Loucy (cell line): Measurements from ENCODE around the gene HS1BP3.
A peak's percentile ranks its signal among the peaks of the same experiment; 100 is the strongest.

Experiments
- H2AFZ ChIP-seq: fragments of 200-600 bp; sonication (generic); 2 replicates; pipeline ENCODE4 v1.6.0; 2016; ENCODE audit warnings: antibody characterized with exemption, mild to moderate bottlenecking, low read length, moderate library complexity
- H3F3A ChIP-seq: fragments of 200-600 bp; 2 replicates; pipeline ENCODE4 v1.6.0; 2016; ENCODE audit warnings: antibody characterized with exemption, low read depth, mild to moderate bottlenecking
- H3K27me3 ChIP-seq: fragments of 200-600 bp; sonication (generic); 2 replicates; pipeline ENCODE4 v1.6.1; 2014; ENCODE audit warnings: low read length, mild to moderate bottlenecking; ENCODE audit not compliant: insufficient read depth, poor library complexity, severe bottlenecking
- H3K36me3 ChIP-seq: fragments of 200-600 bp; sonication (generic); 2 replicates; pipeline ENCODE4 v1.6.1; 2016; ENCODE audit warnings: low read length; ENCODE audit not compliant: insufficient read depth
- H3K4me1 ChIP-seq: fragments of 200-600 bp; sonication (generic); 2 replicates; pipeline ENCODE4 v1.5.1; 2014; ENCODE audit warnings: low read length, mild to moderate bottlenecking; ENCODE audit not compliant: insufficient read depth, poor library complexity, severe bottlenecking
- H3K4me2 ChIP-seq: fragments of 200-600 bp; sonication (generic); 2 replicates; pipeline ENCODE4 v1.6.0; 2014; ENCODE audit warnings: antibody characterized with exemption, low read length, low read depth, mild to moderate bottlenecking; ENCODE audit not compliant: poor library complexity, severe bottlenecking
- H3K4me3 ChIP-seq: fragments of 200-600 bp; sonication (generic); 2 replicates; pipeline ENCODE4 v1.5.1; 2014; ENCODE audit warnings: low read length, mild to moderate bottlenecking, mixed read lengths; ENCODE audit not compliant: poor library complexity, severe bottlenecking
- H3K79me2 ChIP-seq: fragments of 200-600 bp; sonication (generic); 2 replicates; pipeline ENCODE4 v1.6.1; 2014; ENCODE audit warnings: low read length; ENCODE audit not compliant: insufficient read depth
- H3K9ac ChIP-seq: fragments of 200-600 bp; sonication (generic); 2 replicates; pipeline ENCODE4 v1.6.0; 2014; ENCODE audit warnings: mild to moderate bottlenecking, low read depth, low read length, moderate library complexity; ENCODE audit not compliant: poor library complexity, severe bottlenecking
- H3K9me2 ChIP-seq: fragments of 200-600 bp; sonication (generic); replicated peaks from 2 replicates; pipeline ENCODE4 v1.6.1; 2016; ENCODE audit warnings: low read depth, low read length, mixed read lengths
- H3K9me3 ChIP-seq: fragments of 200-600 bp; sonication (generic); 2 replicates; pipeline ENCODE4 v1.6.1; 2014; ENCODE audit warnings: mild to moderate bottlenecking, antibody characterized with exemption, low read length, low read depth; ENCODE audit not compliant: insufficient read depth
- H4K20me1 ChIP-seq: fragments of 200-600 bp; sonication (generic); 2 replicates; pipeline ENCODE4 v1.6.0; 2014; ENCODE audit warnings: antibody characterized with exemption, low read length, mild to moderate bottlenecking; ENCODE audit not compliant: insufficient read depth, poor library complexity, severe bottlenecking
- EZH2phosphoT487 ChIP-seq: fragments of 200-600 bp; IDR thresholded peaks from 2 replicates; pipeline ENCODE4 v1.6.1; 2018; ENCODE audit warnings: antibody characterized with exemption, mild to moderate bottlenecking, moderate library complexity, borderline replicate concordance
- TF ChIP-seq, protein P1 (sequence below): fragments of 200-600 bp; sonication (generic); conservative IDR thresholded peaks from 2 replicates; pipeline ENCODE4 v1.5.1; 2014; ENCODE audit warnings: mild to moderate bottlenecking, antibody characterized with exemption, low read length

HS1BP3 gene

DNA sequence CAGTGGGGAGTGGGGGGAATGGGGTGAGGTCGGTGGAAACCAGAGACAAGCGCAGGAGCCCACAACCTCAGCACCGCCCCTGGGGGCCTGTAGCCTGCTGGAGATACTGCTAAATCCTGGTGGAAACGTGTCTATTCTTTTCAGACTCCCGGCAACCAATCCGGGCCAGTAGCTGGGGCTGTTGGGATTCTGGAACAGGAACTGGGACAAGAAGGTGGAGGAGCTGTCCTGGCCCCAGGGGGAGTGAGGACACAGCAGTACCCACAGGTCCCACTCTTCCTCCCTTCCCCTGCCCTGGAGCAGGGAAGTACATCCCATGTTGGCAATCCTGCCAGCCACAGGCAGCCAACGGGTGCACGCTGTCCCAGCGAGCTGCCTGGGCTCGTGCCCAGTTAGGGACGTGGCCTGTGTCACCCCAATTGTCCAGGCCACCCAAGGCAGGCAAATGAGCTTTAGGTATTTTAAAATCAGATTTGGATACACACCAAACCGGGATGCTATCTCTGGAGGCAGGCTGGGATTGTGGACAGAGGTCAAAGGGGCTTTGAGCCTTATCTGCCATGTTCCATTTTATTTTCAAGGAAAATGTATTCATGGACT, 51.8 kb downstream of the HS1BP3 start:
- H3K79me2 ChIP-seq = no peaks in the 10 kb centered on the region
- no peaks in the 10 kb centered on the region for H3K27me3 ChIP-seq
- H3K4me2 ChIP-seq = peak overlapping the region; percentile 36
- no peaks in the 10 kb centered on the region for H3K36me3 ChIP-seq
- TF ChIP-seq, protein P1, sequence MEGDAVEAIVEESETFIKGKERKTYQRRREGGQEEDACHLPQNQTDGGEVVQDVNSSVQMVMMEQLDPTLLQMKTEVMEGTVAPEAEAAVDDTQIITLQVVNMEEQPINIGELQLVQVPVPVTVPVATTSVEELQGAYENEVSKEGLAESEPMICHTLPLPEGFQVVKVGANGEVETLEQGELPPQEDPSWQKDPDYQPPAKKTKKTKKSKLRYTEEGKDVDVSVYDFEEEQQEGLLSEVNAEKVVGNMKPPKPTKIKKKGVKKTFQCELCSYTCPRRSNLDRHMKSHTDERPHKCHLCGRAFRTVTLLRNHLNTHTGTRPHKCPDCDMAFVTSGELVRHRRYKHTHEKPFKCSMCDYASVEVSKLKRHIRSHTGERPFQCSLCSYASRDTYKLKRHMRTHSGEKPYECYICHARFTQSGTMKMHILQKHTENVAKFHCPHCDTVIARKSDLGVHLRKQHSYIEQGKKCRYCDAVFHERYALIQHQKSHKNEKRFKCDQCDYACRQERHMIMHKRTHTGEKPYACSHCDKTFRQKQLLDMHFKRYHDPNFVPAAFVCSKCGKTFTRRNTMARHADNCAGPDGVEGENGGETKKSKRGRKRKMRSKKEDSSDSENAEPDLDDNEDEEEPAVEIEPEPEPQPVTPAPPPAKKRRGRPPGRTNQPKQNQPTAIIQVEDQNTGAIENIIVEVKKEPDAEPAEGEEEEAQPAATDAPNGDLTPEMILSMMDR = no peak
- TF ChIP-seq EZH2phosphoT487 = no peak
- no peaks in the 10 kb centered on the region for H3F3A ChIP-seq
- H3K4me1 ChIP-seq = peaks cover 63% of the 10 kb centered on the region
- H3K9ac ChIP-seq = peak overlapping the region; percentile 57
- H4K20me1 ChIP-seq = no peaks in the 10 kb centered on the region
- H3K9me2 ChIP-seq = no peaks in the 10 kb centered on the region
- H3K4me3 ChIP-seq = no peak overlapping the region
- H2AFZ ChIP-seq = no peak overlapping the region
- no peaks in the 10 kb centered on the region for H3K9me3 ChIP-seq

- peak overlapping the region; percentile 79 for H3K4me2 ChIP-seq
- no peak overlapping the region for H3K4me3 ChIP-seq
- H3K27me3 ChIP-seq = no peaks in the 10 kb centered on the region
- H3K9me3 ChIP-seq = no peaks in the 10 kb centered on the region
- peak overlapping the region; percentile 38 for H3K9ac ChIP-seq
- no peaks in the 10 kb centered on the region for H3K36me3 ChIP-seq
- H3K4me1 ChIP-seq = peaks cover 72% of the 10 kb centered on the region
- H3K79me2 ChIP-seq = no peaks in the 10 kb centered on the region
- no peaks in the 10 kb centered on the region for H3K9me2 ChIP-seq
- no peaks in the 10 kb centered on the region for H3F3A ChIP-seq
- no peak for TF ChIP-seq EZH2phosphoT487
- TF ChIP-seq, protein P1 = no peak
- H2AFZ ChIP-seq = no peak overlapping the region
- H4K20me1 ChIP-seq = no peaks in the 10 kb centered on the region
Observed at GRCh38 chr2:20597860-20598183, 53.1 kb downstream of the HS1BP3 start.

GRCh38 chr2:20596973-20597859, 53.7 kb downstream of the HS1BP3 start:
- TF ChIP-seq, protein P1 = no peak
- TF ChIP-seq EZH2phosphoT487 = no peak
- Histone ChIP-seq H3K79me2 (no peaks in the 10 kb centered on the region), H3K9me2 (no peaks in the 10 kb centered on the region), H3K9ac (peak overlapping the region; percentile 38), H3K4me1 (peaks cover 72% of the 10 kb centered on the region), H2AFZ (no peak overlapping the region), H3K4me3 (no peak overlapping the region), H3K36me3 (no peaks in the 10 kb centered on the region), H3F3A (no peaks in the 10 kb centered on the region), H3K27me3 (no peaks in the 10 kb centered on the region), H3K4me2 (peak overlapping the region; percentile 79), H4K20me1 (no peaks in the 10 kb centered on the region), H3K9me3 (no peaks in the 10 kb centered on the region)
